Measurements from ENCODE around the gene MCM8.
"Not testable (repeated sequence)": the region's sequence is repeated elsewhere in the genome, so short reads cannot be mapped to it uniquely, and the experiment has no call there.

Gene MCM8

DNA sequence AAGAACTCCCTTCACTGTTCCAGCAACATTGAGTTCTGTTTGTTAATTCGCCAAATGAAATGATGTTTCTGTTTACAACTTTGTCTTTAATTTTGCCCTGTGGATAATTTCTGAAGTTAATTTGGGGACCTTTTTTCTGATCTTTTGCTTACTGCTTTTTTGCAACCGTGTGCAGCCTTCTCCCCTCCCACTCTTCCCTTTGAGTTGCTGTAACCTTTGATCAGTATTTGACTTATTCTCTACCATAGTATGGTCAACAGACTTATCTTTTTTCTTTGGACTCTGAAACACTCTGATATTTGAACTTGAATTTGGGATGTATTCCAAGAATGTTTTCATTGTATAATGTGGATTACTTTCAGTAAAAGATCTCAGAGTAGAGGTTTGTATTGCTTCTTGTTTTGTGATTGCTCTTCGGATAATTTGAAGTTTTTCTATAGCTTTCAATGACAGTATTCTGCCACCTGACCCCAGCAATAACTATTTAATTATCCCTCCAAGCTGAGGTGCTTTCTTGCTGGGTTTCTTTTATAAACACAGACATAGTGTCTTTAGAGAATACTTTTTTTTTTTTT is 57.2 kb downstream of the MCM8 start:
- no peak for DNase-seq

GRCh38 chr20:6008254-6008653 is 57.8 kb downstream of the MCM8 start:
- no peak for DNase-seq

- DNase-seq: no peak
Measured at GRCh38 chr20:6012179-6012578, 61.7 kb downstream of the MCM8 start.

- no peak for DNase-seq
Measured at GRCh38 chr20:6014017-6014416, 63.6 kb downstream of the MCM8 start.

GRCh38 chr20:6014957-6015356 is 64.5 kb downstream of the MCM8 start:
- no peak for DNase-seq

DNA sequence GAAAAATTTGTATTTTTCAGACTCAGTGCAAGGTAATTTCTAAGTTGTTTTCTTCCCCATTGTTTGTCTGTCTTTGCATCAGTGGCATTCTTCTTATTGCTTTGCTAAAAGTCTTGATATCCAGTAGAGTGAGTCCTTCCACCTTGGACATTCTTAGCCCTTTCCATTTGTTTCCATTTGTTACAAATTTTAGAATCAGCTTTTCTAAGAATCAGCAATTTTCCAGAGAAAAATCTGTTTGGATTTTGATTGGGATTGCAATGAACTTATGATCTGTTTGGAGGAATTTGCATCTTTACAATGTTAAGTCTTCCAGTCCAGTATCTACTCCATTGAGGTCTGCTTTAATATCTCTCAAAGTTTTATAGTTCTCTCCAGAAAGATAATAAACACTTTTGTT is 67.0 kb downstream of the MCM8 start:
- no peak for DNase-seq

DNA sequence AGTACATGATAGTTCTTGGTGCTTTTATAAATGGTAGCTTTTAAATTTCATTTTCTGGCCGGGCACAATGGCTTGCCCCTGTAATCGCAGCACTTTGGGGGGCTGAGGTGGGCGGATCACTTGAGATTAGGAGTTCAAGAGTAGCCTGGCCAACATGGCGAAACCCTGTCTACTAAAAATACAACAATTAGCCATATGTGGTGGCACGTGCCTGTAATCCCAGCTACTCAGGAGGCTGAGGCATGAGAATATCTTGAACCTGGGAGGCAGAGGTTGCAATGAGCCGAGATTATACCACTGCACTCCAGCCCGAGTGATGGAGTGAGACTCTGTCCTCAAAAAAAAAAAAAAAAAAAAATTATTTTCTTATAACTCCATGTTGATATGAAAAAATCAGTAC is 67.4 kb downstream of the MCM8 start:
- DNase-seq: no peak

GRCh38 chr20:6024768-6025167 is 74.3 kb downstream of the MCM8 start:
- no peak for DNase-seq

- DNase-seq: no peak
Measured at GRCh38 chr20:6026051-6026450, 75.6 kb downstream of the MCM8 start.

DNA sequence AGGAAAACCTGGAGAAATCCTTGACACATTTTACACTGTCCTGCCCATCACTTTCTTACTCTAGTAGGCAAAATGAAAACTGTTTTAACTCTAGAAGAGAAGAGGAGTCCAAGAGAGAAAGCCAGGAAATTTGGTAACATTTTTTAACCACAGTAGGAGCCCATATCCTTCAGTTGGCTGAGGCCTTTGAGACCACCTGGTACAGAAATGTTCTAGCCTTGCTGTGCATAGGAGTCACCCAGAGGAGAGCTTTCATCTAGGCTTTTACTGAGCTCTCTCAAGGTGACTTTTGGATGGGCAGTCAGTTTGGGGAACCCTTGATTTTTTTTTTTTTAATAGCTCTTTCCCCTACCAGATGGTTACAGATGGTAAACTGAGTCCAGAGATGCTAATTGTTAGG is 78.4 kb downstream of the MCM8 start:
- no peak for DNase-seq

DNA sequence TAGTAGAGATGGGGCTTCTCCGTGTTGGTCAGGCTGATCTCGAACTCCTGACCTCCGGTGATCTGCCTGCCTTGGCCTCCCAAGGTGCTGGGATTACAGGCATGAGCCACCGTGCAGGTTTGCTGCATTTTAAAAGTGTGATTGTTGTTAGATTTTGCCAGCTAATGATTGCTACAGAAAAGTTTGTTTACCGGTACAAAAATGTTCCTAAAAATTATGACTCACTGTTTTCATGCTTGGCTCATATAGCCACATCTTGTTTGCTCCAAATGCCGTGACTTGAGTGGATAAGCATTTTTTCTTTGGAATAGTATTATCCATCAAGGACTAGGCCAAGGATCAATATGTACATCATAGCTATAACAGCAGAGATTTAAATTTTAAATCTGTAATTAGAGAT is 79.1 kb downstream of the MCM8 start:
- DNase-seq: no peak

- no peak for DNase-seq
Measured at GRCh38 chr20:6030453-6031080, 80.1 kb downstream of the MCM8 start.

DNA sequence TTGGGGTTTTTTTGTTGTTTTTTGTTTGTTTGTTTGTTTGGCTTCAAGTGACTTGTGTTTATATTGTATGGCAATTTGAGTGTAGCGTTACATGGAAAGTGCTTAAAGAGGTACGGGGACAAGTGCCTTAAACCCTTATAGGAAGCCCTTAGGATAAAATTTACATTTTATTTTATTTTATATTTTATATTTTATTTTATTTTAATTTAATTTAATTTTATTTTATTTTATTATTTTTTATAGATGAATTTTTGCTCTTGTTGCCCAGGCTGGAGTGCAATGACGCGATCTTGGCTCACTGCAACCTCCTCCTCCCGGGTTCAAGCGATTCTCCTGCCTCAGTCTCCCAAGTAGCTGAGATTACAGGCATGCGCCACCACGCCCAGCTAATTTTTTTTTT is 82.5 kb downstream of the MCM8 start:
- not testable (repeated sequence) for DNase-seq

DNA sequence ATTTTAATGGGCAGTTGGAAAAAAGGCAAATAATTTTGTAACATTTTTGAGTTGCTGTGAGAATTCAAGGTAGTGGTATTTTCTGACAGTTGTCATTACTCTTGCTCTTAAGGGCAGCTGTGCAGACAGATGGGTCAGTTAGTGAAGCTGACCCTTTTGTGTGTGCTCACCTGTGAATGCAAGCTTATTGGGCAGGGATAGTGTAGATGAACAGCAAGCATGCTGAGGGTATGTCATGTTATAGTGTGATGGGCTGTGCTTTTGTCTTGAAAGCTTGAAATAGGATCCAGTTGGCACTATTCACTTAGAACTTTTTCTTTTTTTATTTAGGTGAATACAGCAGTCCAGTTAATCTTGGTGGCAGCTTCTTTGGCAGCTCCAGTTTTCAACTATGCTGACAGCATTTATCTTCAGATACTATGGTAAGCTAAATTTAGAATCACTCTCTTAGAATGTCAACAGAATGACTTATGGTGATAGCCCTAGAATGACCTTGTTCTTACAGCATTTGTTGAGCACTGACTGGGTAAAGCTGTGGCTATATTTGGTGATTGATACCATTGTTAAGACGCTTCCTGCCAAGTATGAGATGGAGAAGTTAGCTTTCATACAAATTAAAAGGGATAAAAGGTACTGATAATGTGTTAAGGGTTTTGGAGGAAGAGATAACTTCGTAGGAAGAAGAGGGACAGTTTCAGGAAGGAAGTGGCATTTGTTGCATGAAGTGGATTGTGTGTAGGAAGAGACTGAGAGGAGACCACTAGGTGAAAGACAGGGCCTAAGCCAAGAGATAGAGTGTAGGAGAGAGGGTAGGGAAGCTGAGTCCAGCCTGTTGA is 83.9 kb downstream of the MCM8 start:
- DNase-seq: no peak

- no peak for DNase-seq
Measured at GRCh38 chr20:6036213-6036612, 85.8 kb downstream of the MCM8 start.

DNA sequence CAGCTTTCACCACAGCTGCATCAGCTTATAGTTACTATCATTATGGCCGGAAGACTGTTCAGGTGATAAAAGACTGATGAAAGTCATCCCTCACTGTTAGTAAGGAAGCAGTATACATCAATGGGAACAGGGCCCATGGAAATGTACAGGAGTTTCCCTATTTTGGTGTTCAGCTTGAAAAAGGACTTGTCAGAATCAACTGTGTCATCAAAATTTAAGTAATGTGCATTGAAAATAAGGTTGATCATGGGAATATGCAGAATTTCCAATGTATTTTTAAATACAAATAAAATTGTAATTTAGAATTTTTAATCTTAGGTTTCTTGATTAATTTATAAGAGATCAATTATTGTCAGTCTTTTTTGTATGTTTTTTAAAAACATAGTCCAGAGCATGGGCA is 86.6 kb downstream of the MCM8 start:
- no peak for DNase-seq

GRCh38 chr20:6038256-6038655 is 87.8 kb downstream of the MCM8 start:
- no peak for DNase-seq

GRCh38 chr20:6039766-6040165 is 89.3 kb downstream of the MCM8 start:
- DNase-seq: no peak

- no peak for DNase-seq
Measured at GRCh38 chr20:6040540-6040939, 90.1 kb downstream of the MCM8 start.

- no peak for DNase-seq
Measured at GRCh38 chr20:6040958-6041807, 90.7 kb downstream of the MCM8 start.

- no peak for DNase-seq
Measured at GRCh38 chr20:6041808-6042265, 91.4 kb downstream of the MCM8 start.

DNA sequence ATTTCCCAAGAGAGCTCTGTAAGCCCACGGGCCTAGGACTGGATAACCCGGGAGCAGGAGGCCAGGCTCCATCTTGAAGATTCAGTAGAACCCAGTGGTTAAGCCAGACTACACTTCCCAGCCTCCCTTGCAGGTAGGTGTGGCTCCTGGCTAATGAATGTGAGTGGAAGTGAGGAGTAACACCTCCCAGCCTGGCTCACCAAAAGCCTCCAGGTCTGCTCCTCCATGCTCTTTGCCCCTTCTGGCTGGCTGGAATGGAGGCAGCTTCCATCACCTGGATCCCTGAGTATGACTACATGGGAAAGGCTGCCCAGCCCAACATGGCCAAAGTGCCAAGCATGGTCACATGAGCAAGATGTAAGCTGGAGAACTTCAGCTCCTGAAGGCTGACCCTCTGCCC is 93.7 kb downstream of the MCM8 start:
- no peak for DNase-seq

GRCh38 chr20:6045566-6045965 is 95.1 kb downstream of the MCM8 start:
- no peak for DNase-seq
